AG10803 (cell line): ENCODE data around the gene RASGRP4.

ENCODE experiments used
- DNase-seq: peaks from one replicate; pipeline ENCODE4 v3.0.0; 2010; ENCODE audit warnings: low read depth
- H3K4me3 ChIP-seq: 2 replicates; pipeline ENCODE4 v1.5.1; 2011; ENCODE audit warnings: mild to moderate bottlenecking, low read length, control low read depth
- TF ChIP-seq, protein P1 (sequence below): conservative IDR thresholded peaks from 2 replicates; pipeline ENCODE4 v1.5.1; 2011; ENCODE audit warnings: mild to moderate bottlenecking, low read length, control low read depth, inconsistent platforms

The RASGRP4 gene

DNA sequence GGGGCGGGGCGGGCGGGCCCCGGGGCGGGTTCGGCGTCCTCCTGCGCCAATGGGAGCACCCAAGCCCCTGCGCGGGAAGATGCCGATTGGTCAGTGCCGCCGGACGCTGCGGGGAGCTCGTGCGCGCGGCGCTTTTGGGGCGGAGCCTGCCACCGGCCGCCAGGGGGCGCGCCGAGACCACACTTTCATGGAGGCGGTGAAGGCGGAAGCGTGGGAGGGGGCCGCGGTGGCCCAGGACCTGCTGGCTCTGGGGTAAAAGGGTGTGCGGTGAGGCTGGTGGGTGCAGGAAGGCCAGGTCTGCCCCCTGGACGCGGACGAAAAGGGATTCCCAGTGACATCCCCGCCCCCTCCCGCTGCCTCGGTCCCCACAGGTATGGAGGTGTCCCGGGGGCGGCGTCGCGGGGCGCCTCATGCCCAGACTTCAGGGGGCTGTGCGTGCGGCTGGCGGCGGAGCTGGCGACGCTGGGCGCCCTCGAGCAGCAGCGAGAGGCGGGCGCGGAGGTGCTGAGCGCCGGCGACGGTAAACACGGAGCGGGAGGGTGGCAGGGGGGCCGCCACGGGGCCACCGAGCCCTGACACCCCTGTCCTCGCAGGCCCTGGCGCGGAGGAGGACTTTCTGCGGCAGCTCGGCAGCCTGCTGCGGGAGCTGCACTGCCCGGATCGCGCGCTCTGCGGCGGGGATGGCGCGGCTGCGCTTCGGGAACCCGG, 22.9 kb downstream of the RASGRP4 start, which contains the start of gene FAM98C:
Gene FAM98C (plus strand): TSS at position 127 of the 708 bp plus-strand sequence. CDS start 61 bp downstream, at position 188.
- DNase-seq = peak; percentile 94
- peak within 1 kb of the TSS; percentile 93 for H3K4me3 ChIP-seq
- TF ChIP-seq, protein P1, sequence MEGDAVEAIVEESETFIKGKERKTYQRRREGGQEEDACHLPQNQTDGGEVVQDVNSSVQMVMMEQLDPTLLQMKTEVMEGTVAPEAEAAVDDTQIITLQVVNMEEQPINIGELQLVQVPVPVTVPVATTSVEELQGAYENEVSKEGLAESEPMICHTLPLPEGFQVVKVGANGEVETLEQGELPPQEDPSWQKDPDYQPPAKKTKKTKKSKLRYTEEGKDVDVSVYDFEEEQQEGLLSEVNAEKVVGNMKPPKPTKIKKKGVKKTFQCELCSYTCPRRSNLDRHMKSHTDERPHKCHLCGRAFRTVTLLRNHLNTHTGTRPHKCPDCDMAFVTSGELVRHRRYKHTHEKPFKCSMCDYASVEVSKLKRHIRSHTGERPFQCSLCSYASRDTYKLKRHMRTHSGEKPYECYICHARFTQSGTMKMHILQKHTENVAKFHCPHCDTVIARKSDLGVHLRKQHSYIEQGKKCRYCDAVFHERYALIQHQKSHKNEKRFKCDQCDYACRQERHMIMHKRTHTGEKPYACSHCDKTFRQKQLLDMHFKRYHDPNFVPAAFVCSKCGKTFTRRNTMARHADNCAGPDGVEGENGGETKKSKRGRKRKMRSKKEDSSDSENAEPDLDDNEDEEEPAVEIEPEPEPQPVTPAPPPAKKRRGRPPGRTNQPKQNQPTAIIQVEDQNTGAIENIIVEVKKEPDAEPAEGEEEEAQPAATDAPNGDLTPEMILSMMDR = peak; percentile 65

DNA sequence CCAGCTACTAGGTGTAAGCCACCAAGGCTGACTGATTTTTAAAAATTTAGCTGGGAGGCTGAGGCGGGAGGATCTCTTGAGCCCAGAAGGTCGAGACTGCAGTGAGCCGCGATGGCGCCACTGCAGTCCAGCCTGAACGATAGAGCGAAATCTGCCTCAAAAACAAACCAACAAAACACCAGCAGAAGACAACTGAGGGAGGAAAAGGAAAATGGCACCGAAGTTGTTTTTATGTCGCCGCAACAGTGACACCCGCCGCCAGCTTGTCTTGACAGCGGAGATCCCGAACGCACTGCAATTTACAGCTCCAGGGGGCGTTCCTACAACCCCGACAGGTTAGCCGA, 23.4 kb downstream of the RASGRP4 start:
- no peak for DNase-seq
- TF ChIP-seq, protein P1 = no peak; the same call in 1 of the 2 replicates
- H3K4me3 ChIP-seq = peak overlapping the region; percentile 59

DNA sequence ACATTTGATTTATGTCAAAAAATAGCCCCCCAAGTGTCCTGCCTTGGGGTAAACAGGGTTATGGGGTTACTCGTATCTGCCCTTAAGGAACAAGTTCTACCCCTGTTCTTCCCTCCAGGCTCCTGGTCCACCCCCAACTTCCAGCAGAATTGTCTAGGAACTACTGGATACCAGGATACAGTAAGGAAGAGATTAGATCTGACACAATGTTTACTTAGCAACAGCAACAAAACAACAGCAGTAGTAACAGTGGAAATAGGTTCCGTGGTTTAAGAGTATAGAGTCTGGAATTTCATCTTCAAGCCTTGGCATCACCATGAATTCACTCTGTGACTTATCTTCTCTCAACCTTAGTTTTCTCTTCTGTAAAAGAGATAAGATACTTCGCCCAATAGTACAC, 24.9 kb downstream of the RASGRP4 start:
- TF ChIP-seq, protein P1 = no peak
- no peak overlapping the region for H3K4me3 ChIP-seq
- peak; percentile 50 for DNase-seq

DNA sequence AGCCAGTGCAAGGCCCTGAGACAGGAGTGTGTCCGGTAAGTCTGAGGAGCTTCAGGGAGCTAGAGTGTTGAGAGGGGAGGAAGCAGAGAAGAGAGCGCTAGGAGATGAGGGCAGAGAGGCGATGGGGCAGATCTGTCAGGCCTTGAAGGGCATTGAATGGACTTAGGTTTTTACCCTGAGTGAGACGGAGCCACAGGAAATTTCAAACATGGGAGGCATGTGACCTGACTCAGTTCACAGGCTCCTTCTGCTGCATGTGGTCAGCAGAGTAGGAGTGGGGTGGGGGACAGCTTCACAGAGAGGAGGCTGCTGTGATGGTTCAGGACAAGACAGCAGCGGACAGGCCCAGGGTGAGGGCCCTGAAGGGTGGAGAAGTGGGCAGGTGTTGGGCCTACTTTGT, 25.7 kb downstream of the RASGRP4 start:
- no peak for DNase-seq
- no peak overlapping the region for H3K4me3 ChIP-seq
- TF ChIP-seq, protein P1 = no peak

DNA sequence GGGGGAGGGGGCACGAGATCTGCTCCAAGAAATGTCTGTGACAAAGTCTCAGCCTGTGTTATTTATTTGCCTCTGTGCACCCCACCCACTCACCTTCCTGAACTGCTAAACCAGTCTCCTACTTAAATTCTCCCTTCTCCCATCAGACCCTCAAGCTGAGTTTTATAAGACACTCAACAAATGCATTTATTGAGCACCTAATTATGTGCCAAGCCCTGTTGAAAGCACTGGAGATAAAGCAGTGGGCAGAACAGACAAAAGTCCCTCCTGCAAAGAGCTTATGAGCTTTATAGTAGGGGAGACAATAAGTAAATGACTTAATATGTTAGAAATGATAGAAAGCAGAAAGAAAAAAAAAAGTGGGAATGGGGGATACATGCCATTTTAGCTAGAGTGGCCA, 26.5 kb downstream of the RASGRP4 start:
- no peak for DNase-seq
- H3K4me3 ChIP-seq = no peak overlapping the region
- TF ChIP-seq, protein P1 = no peak

DNA sequence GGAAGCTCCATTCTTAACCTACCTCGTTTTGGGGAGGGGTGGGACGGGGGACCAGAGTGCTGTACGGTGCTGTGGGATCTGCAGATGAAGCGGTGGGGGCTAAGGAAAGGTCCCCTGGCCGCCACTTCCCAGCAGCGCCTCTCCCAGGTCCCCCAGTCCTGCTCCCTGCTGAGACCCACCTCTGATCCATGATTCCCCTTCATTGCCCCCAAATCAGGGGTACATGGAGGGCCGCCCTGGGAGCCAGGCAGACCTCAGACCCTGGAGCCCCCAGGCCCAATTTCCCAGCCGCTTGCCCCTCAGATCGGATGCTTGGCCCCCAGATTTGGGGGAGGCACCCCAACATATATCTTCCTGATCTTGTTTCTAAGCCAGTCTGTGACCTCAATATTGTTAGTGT, 26.9 kb downstream of the RASGRP4 start:
- TF ChIP-seq, protein P1 = no peak
- H3K4me3 ChIP-seq = no peak overlapping the region
- DNase-seq = no peak

DNA sequence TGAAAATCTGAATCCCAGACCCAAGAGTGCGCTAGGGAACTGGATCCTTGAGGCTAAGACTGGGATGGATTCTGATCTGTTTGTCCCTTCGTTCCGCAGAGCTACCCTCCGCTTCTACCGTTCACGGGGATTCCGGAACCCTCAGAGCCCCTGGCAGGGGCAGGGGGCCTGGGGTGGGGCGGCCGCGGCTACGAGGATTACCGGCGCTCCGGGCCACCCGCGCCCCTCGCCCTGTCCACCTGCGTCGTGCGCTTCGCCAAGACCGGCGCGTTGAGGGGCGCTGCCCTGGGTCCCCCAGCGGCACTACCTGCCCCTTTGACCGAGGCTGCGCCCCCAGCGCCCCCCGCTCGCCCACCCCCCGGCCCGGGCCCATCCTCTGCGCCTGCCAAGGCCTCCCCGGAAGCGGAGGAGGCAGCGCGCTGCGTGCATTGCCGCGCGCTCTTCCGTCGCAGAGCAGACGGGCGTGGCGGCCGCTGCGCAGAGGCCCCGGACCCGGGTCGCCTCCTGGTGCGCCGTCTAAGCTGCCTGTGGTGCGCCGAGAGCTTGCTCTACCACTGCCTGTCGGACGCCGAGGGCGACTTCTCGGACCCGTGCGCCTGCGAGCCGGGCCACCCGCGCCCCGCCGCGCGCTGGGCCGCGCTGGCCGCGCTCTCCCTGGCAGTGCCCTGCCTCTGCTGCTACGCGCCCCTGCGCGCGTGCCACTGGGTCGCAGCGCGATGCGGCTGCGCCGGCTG, 30.5 kb downstream of the RASGRP4 start:
- H3K4me3 ChIP-seq = no peak overlapping the region
- TF ChIP-seq, protein P1 = no peak
- DNase-seq = no peak
